Measurements from ENCODE around the gene NAPB. TPM values are rescaled to one million over a fixed set of nuclear protein-coding genes. Genes with fewer than 3 reads are reported as not detected.
A peak's percentile ranks its signal among the peaks of the same experiment; 100 is the strongest.

The NAPB gene
- total RNA-seq, 1 experiment from 2014 or later: 10.1 TPM

DNA sequence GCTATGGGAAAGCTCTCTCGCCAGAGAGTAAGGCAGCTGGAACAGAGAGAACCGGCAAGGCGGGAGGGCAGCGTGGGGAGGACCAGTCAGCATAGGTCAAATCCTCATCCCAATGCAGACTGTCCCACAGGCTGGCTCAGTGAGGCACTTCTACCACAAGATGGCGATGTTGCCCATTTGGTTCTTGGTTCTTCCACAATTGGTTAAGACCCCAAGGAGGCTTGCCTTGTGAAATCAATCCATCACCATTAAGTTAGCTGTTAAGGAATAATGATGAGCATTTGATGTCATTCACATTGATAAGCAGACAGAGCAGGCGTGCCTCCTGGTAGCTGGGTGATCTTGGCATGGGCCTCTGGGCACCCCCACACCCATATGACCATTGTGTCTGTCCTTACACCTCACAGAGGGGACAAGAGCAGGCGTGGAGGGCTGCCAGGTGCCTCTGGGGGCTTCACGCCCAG is 20.6 kb upstream of the NAPB start:
- no peaks in the 10 kb centered on the region for H3K9me3 Mint-ChIP-seq (ENCODE audit: unreplicated experiment)
- Histone ChIP-seq H3K4me1 (no peaks in the 10 kb centered on the region), H3K27me3 (replicated peaks; ENCODE audit: control insufficient read depth, insufficient read depth, low read length) (no peaks in the 10 kb centered on the region), H3K9me3 (no peaks in the 10 kb centered on the region), H3K4me3 (ENCODE audit: low read depth, low read length) (no peak overlapping the region), H3K36me3 (ENCODE audit: control insufficient read depth, insufficient read depth, low read length) (no peaks in the 10 kb centered on the region)
- TF ChIP-seq, protein P1, sequence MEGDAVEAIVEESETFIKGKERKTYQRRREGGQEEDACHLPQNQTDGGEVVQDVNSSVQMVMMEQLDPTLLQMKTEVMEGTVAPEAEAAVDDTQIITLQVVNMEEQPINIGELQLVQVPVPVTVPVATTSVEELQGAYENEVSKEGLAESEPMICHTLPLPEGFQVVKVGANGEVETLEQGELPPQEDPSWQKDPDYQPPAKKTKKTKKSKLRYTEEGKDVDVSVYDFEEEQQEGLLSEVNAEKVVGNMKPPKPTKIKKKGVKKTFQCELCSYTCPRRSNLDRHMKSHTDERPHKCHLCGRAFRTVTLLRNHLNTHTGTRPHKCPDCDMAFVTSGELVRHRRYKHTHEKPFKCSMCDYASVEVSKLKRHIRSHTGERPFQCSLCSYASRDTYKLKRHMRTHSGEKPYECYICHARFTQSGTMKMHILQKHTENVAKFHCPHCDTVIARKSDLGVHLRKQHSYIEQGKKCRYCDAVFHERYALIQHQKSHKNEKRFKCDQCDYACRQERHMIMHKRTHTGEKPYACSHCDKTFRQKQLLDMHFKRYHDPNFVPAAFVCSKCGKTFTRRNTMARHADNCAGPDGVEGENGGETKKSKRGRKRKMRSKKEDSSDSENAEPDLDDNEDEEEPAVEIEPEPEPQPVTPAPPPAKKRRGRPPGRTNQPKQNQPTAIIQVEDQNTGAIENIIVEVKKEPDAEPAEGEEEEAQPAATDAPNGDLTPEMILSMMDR (IDR thresholded peaks at IDR 0.05; ENCODE audit: insufficient read depth in 1 of 2, low read depth in 1 of 2, low read length in 1 of 2, severe bottlenecking in 1 of 2, unreplicated experiment in 1 of 2): peak; percentile 89 to 90
- ChIA-PET POLR2A (no interaction called here), CTCF (interaction anchor here (0.7 to 1.0 kb wide), 5 partner anchors 25 to 1233 kb away, joined by 3 to 4 read pairs (median 3); no protein-coding TSS in a partner anchor)
- no peak overlapping the region for H3K27ac Mint-ChIP-seq (ENCODE audit: unreplicated experiment)
- no TSS peak for BruUV-seq (replicated peaks)
- DNase-seq: peak; percentile 82 to 83
- H3K4me3 Mint-ChIP-seq (ENCODE audit: unreplicated experiment): no peak overlapping the region
- intact Hi-C loops (cut with micrococcal nuclease; ENCODE audit: unreplicated experiment): loop anchor here (1.0 kb wide), 1 partner anchor 164 kb away; no protein-coding TSS in a partner anchor
- H3K4me1 Mint-ChIP-seq (ENCODE audit: low read depth, unreplicated experiment): no peaks in the 10 kb centered on the region
- H3K36me3 Mint-ChIP-seq (ENCODE audit: insufficient read depth, unreplicated experiment): no peaks in the 10 kb centered on the region
- H3K27me3 Mint-ChIP-seq (ENCODE audit: insufficient read depth, unreplicated experiment): no peaks in the 10 kb centered on the region

DNA sequence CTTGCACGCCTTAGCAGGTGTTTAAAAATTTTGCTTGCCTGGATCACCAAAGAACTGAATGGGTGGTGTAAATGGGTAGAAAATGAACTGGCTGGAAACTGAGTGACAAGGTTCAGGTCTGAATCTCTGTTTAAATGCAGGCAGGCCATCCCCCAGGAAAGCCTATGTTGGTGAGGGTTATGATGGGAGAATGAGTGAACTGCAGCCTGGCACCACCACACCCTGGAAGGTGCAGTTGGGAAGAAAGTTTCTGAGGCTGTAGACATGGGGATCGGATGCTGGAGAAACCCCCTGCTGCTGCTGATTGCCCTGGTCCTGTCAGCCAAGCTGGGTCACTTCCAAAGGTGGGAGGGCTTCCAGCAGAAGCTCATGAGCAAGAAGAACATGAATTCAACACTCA is 18.7 kb upstream of the NAPB start:
- no peaks in the 10 kb centered on the region for H3K9me3 Mint-ChIP-seq (ENCODE audit: unreplicated experiment)
- POLR2A ChIA-PET: no interaction called here
- DNase-seq: no peak
- H3K36me3 Mint-ChIP-seq (ENCODE audit: insufficient read depth, unreplicated experiment): no peaks in the 10 kb centered on the region
- TF ChIP-seq, protein P1 (IDR thresholded peaks at IDR 0.05; ENCODE audit: insufficient read depth in 1 of 2, low read depth in 1 of 2, low read length in 1 of 2, severe bottlenecking in 1 of 2, unreplicated experiment in 1 of 2): no peak
- intact Hi-C loops (cut with micrococcal nuclease; ENCODE audit: unreplicated experiment): no loop called here
- no TSS peak for BruUV-seq (replicated peaks)
- no peaks in the 10 kb centered on the region for H3K4me1 ChIP-seq
- no peaks in the 10 kb centered on the region for H3K9me3 ChIP-seq
- no peak overlapping the region for H3K4me3 ChIP-seq (ENCODE audit: low read depth, low read length)
- H3K36me3 ChIP-seq (ENCODE audit: control insufficient read depth, insufficient read depth, low read length): no peaks in the 10 kb centered on the region
- no peaks in the 10 kb centered on the region for H3K27me3 ChIP-seq (replicated peaks; ENCODE audit: control insufficient read depth, insufficient read depth, low read length)
- H3K4me3 Mint-ChIP-seq (ENCODE audit: unreplicated experiment): no peak overlapping the region
- CTCF ChIA-PET: no interaction called here
- no peak overlapping the region for H3K27ac Mint-ChIP-seq (ENCODE audit: unreplicated experiment)
- no peaks in the 10 kb centered on the region for H3K27me3 Mint-ChIP-seq (ENCODE audit: insufficient read depth, unreplicated experiment)
- H3K4me1 Mint-ChIP-seq (ENCODE audit: low read depth, unreplicated experiment): no peaks in the 10 kb centered on the region

DNA sequence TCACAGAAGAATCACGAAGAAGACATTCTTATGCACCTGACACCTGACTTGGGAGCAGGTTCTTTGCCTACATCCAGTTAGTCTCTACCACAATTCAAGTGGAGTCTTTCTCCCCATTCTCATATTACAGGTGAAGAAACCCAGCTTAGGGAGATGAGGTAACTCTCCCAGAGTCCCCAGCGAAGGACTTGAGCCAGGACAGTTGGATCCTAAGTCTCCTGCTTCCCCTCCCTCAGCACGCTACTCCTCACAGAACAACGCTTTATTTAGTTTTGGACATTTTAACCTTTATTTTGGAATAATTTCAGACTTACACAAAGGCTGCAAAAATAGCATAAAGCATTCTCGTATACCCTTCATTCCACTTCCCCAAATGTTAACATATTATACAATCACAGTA is 17.4 kb upstream of the NAPB start:
- TF ChIP-seq, protein P1 (IDR thresholded peaks at IDR 0.05; ENCODE audit: insufficient read depth in 1 of 2, low read depth in 1 of 2, low read length in 1 of 2, severe bottlenecking in 1 of 2, unreplicated experiment in 1 of 2): no peak
- Histone ChIP-seq H3K36me3 (ENCODE audit: control insufficient read depth, insufficient read depth, low read length) (no peaks in the 10 kb centered on the region), H3K4me3 (ENCODE audit: low read depth, low read length) (no peak overlapping the region), H3K9me3 (no peaks in the 10 kb centered on the region), H3K4me1 (no peaks in the 10 kb centered on the region), H3K27me3 (replicated peaks; ENCODE audit: control insufficient read depth, insufficient read depth, low read length) (no peaks in the 10 kb centered on the region)
- H3K36me3 Mint-ChIP-seq (ENCODE audit: insufficient read depth, unreplicated experiment): no peaks in the 10 kb centered on the region
- H3K4me3 Mint-ChIP-seq (ENCODE audit: unreplicated experiment): no peak overlapping the region
- no peaks in the 10 kb centered on the region for H3K9me3 Mint-ChIP-seq (ENCODE audit: unreplicated experiment)
- no peaks in the 10 kb centered on the region for H3K4me1 Mint-ChIP-seq (ENCODE audit: low read depth, unreplicated experiment)
- no peak for DNase-seq
- intact Hi-C loops (cut with micrococcal nuclease; ENCODE audit: unreplicated experiment): no loop called here
- POLR2A ChIA-PET: no interaction called here
- H3K27ac Mint-ChIP-seq (ENCODE audit: unreplicated experiment): no peak overlapping the region
- no peaks in the 10 kb centered on the region for H3K27me3 Mint-ChIP-seq (ENCODE audit: insufficient read depth, unreplicated experiment)
- CTCF ChIA-PET: no interaction called here
- no TSS peak for BruUV-seq (replicated peaks)
